Vagina (tissue), 2 donors: Measurements from ENCODE around the gene GNA15.

Experiments
- POLR2AphosphoS5 ChIP-seq, 2 donors: sonication (generic); formaldehyde crosslinking; IDR thresholded peaks; one replicate each; pipeline ENCODE4 v1.9.0; 2017; ENCODE audit warnings: antibody characterized with exemption in 2 of 2, mild to moderate bottlenecking in 2 of 2, low read depth in 1 of 2; ENCODE audit not compliant: insufficient read depth in 1 of 2
- TF ChIP-seq, protein P1 (sequence below), 3 experiments: fragments of 450-650 bp in 2 of 3; fragments of 200-600 bp in 1 of 3; sonication (generic) in 1 of 3; IDR thresholded peaks; one replicate each; pipeline ENCODE4 v1.5.1; 2017 to 2019; ENCODE audit warnings: antibody characterized with exemption in 3 of 3, mild to moderate bottlenecking in 2 of 3, moderate library complexity in 2 of 3

GRCh38 chr19:3161453-3161852 is 25.6 kb downstream of the GNA15 start:
- TF ChIP-seq, protein P1, sequence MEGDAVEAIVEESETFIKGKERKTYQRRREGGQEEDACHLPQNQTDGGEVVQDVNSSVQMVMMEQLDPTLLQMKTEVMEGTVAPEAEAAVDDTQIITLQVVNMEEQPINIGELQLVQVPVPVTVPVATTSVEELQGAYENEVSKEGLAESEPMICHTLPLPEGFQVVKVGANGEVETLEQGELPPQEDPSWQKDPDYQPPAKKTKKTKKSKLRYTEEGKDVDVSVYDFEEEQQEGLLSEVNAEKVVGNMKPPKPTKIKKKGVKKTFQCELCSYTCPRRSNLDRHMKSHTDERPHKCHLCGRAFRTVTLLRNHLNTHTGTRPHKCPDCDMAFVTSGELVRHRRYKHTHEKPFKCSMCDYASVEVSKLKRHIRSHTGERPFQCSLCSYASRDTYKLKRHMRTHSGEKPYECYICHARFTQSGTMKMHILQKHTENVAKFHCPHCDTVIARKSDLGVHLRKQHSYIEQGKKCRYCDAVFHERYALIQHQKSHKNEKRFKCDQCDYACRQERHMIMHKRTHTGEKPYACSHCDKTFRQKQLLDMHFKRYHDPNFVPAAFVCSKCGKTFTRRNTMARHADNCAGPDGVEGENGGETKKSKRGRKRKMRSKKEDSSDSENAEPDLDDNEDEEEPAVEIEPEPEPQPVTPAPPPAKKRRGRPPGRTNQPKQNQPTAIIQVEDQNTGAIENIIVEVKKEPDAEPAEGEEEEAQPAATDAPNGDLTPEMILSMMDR (IDR thresholded peaks at IDR 0.05): no peak
- no peak for TF ChIP-seq POLR2AphosphoS5 (IDR thresholded peaks at IDR 0.05; ENCODE audit: insufficient read depth in 1 of 2, low read depth in 1 of 2)
